ENCODE results near the gene CABLES2. TPM values are rescaled to one million over a fixed set of nuclear protein-coding genes. Genes with fewer than 3 reads are reported as not detected.

Gene CABLES2, protein sequence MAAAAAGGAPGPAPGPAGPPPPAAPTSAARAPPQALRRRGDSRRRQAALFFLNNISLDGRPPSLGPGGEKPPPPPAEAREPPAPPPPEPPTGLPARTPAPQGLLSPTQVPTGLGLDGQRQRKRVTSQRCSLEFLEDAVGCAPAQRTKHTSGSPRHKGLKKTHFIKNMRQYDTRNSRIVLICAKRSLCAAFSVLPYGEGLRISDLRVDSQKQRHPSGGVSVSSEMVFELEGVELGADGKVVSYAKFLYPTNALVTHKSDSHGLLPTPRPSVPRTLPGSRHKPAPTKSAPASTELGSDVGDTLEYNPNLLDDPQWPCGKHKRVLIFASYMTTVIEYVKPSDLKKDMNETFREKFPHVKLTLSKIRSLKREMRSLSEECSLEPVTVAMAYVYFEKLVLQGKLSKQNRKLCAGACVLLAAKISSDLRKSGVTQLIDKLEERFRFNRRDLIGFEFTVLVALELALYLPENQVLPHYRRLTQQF
- total RNA-seq = 2.4 TPM in 2 replicates

DNA sequence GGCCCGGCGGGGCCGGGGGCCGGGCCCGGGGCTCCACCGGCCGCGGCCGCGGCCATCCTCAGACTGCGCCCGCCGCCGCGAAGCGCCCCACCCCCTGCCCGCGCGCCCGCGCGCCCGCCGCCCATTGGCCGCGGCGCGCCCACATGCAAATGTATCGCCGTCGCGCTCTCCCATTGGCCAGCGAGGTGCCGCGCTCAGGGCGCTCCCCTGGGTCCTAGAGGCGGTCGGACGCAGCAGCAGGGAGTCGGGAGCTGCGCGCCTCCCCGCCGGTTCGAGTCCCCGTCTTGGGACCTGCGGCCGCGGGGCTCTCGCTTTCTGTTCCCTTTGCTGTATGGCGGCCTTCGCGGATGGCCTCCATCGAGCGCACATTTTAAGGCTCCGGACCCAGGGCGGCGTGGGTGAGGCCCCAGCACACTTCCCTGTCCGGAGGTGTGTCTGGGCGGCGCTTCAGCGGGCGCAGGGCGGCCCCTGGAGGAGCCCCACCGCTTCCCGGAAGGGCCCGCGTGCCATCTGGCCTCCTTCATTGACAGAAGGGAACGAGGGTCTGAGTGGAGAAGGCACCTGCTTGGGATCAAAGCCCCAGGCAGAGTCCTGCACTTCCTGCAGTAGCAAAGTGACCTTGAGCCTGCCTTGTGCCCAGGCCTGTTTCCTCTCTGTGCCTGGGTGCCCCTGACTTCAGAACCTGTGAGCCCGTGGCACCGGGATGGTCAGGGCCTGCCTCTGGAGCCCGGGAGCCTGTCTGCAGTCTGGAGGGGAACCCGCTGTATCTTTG lies at the start of gene CABLES2:
CABLES2 (minus strand) TSS at position 65 of the 772 bp plus-strand sequence; CDS start at position 56, 9 bp downstream.

DNA sequence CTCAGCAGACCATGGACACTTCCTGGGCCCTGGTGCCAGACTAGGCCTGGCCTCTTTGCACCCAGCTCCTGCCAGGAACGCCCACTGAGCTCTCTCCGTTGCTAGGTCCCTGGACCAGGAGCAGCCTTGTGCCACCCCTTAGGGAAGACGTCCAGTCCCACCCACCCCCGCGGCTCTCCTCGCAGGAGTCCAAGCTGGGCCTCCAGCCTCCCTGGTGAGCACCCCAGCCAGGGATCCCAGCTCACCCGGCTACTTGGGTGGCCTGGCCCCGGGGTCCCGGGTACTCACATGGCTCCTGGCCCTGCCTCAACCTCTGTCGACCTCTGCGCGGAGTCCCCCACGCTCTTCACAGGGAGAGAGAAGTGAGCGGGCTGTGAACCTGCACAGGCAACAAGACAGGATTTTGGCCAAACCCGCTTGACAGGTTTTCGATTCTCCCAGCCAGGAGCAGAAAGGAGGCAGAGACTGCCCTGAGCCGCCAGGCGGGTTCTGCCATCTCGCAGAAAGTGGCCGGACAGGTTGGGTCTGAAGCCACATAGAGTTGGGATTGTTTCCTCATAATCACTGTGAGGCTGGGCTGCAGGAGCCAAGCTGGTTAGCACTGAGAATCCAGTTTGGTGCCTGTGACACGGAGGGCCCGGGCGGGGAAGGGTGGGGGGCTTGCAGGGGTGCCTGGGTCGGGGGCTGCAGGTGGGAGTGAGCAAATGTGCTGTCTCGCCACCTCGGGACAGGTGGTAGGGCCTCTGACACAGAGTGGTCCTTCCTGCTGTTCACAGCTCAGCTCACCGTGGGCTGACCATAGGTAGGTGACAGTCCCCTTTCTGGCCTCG lies 20.3 kb upstream of the CABLES2 start, which contains the start of gene RBBP8NL:
RBBP8NL (minus strand) TSS at position 368 of the 830 bp plus-strand sequence. CDS start 7,892 bp downstream, outside the sequence.

DNA sequence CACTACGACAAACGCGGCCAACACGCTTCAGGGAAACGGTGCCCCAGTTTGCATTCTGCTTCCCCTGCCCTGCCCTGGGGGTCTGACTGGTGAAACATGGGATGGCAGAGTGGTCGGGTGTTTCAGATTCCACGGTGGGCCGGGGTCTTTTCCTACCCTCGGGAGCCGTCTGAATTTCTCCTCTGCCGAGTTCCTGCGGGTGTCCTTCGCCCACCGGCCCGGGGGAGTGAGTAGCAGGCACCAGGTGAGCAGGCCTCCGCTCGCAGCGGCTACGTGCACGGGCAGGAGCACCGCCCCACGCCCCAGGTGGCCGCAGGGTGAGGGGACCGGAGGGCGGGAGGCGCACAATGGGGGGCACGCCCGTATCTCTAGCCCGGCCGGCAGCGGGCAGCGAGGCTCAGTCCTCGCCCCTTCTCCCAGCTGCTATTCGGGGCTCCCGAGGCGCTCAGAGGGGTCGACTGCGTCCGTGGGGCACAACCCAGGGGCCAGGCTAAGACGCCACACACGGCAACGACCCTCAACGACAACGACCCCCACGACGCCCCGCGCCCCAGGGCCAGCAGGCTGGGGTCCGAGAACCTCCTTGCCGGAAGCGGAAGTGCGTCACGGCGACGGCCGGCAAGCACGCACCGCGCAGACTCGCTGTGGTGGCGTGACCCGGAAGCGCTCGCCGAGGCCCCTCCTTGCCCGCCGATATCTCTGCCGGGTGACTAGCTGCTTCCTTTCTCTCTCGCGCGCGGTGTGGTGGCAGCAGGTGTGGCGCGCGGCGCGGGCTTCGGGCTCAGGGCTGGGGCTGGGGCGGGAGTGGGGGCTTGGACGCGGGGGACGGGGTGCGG lies 20.5 kb downstream of the CABLES2 start, which contains the start of gene RPS21:
RPS21 (plus strand) TSS at position 721 of the 836 bp plus-strand sequence. CDS start 236 bp downstream, outside the sequence.

DNA sequence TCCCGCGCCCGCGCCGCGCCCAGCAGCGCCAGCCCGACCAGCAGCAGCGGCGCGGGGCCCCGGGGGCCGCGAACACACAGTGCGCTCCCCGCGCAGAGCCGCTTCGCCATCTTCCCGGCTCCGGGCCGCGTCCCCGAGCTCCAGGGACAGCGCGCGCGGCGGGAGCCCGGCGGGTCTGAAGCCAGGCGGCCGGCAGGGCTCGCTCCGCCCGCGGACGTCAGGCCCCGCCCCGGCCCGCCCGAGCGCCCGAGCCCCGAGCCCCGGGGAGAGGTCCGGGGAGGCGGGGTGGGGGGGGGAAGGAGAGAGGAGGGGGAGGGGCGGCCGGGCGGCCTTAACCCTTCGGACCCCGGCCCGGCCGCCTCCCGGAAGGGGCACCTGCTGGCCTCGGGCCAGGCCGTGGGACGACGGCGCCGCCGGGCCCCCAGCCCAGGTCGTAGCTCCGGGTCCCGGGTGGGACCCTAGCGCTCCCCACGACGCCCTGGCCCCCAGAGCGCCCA lies 39.9 kb downstream of the CABLES2 start, which contains the start of gene LAMA5:
LAMA5 (minus strand) TSS at position 177 of the 497 bp plus-strand sequence; CDS start at position 110, 67 bp downstream.

Other genes with a start within 250 kb of the CABLES2 start
- 15.7 and 18.2 TPM in 2 replicates for gene MTG2, start 224.3 kb downstream of the CABLES2 start, total RNA-seq
- gene HRH3, start 187.0 kb downstream of the CABLES2 start, total RNA-seq = not detected in 2 replicates
- 39.9 and 40.1 TPM in 2 replicates for gene OSBPL2, start 168.8 kb downstream of the CABLES2 start, total RNA-seq
- 101 and 111 TPM in 2 replicates for gene ADRM1, start 104.3 kb downstream of the CABLES2 start, total RNA-seq
- 6.5 and 25.0 TPM in 2 replicates for gene LAMA5, start 40.0 kb downstream of the CABLES2 start, total RNA-seq
- gene RPS21, start 20.2 kb downstream of the CABLES2 start, total RNA-seq = 149 and 652 TPM in 2 replicates
- gene RBBP8NL, start 20.3 kb upstream of the CABLES2 start, total RNA-seq = not detected in 2 replicates
- gene GATA5, start 68.7 kb upstream of the CABLES2 start, total RNA-seq = not detected in 2 replicates
- gene SLCO4A1, start 235.2 kb upstream of the CABLES2 start, total RNA-seq = under 0.01 and 1.5 TPM in 2 replicates